ENCODE data around the gene OR2H1. TPM values are rescaled to one million over a fixed set of nuclear protein-coding genes. Genes with fewer than 3 reads are reported as not detected.

OR2H1 gene
- total and polyA plus RNA-seq, 2 donors (not counting 1 experiment from before 2014, with no cell fraction given) = not detected

DNA sequence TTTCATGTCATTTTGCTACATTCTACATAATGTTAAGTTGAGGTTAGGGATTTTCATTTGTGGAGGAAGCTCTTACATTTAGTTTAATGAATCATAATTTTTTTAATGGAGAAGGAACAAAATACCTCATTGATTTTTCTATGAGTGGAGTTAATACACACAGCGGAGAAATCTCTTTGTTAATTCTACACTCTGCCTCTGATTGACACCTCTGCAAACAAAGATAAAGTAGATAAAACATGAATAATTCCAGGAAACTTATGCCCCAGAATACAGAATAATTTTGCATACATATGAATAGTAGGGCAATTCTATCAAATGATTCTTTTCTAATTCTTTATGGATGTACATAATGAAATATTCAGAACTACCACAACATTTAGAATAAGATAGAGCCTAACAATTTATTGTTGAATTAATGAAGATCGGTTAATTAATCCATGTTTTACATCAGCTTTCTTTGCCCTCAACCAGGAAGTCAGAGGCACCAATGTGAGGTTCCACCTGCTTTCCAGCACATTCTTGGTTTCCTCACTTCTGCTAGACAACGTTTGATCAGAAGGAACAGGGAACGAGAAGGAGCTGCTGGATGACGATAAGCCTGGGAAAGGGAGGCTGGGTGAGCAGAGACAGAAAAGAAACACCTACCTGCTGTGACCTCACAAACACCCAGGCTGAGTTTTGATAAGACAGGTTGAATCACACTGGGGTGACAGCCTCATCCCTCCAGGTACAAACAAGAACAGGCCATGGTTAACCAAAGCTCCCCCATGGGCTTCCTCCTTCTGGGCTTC lies 4.3 kb downstream of the OR2H1 start:
- no CpG with 5 or more reads among the region's 5 CpGs for WGBS (ENCODE audit: insufficient coverage)
- H3K4me3 ChIP-seq (ENCODE audit: control extremely low read depth in 1 of 5, extremely low read depth in 1 of 5, insufficient read depth in 1 of 5, low read depth in 2 of 5, low read length in 4 of 5) = no peak overlapping the region

DNA sequence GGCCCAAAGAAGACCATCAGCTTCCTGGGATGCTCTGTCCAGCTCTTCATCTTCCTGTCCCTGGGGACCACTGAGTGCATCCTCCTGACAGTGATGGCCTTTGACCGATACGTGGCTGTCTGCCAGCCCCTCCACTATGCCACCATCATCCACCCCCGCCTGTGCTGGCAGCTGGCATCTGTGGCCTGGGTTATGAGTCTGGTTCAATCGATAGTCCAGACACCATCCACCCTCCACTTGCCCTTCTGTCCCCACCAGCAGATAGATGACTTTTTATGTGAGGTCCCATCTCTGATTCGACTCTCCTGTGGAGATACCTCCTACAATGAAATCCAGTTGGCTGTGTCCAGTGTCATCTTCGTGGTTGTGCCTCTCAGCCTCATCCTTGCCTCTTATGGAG lies 5.1 kb downstream of the OR2H1 start:
- no peak overlapping the region for H3K27ac Mint-ChIP-seq
- WGBS (ENCODE audit: insufficient coverage) = 89% methylated on average over 6 of the region's 6 CpGs
- H3K4me1 Mint-ChIP-seq = no peaks in the 10 kb centered on the region
- no peaks in the 10 kb centered on the region for H3K9me3 ChIP-seq (ENCODE audit: control extremely low read depth in 1 of 3, control insufficient read depth in 2 of 3, insufficient read depth in 1 of 3, low read length in 2 of 3)
- H3K27me3 ChIP-seq (replicated peaks in 1 of 4; ENCODE audit: control extremely low read depth in 1 of 4, control insufficient read depth in 3 of 4, insufficient read depth in 4 of 4, low read length in 3 of 4) = peaks cover 0 to 9% (median 3%) of the 10 kb centered on the region in 4 experiments
- H3K79me2 ChIP-seq (ENCODE audit: control insufficient read depth, insufficient read depth, low read length) = no peaks in the 10 kb centered on the region
- no peak overlapping the region for H3K4me3 ChIP-seq (ENCODE audit: control extremely low read depth in 1 of 5, extremely low read depth in 1 of 5, insufficient read depth in 1 of 5, low read depth in 2 of 5, low read length in 4 of 5)
- no peaks in the 10 kb centered on the region for H3K36me3 ChIP-seq (replicated peaks in 1 of 2; ENCODE audit: control extremely low read depth in 1 of 2, control insufficient read depth in 1 of 2, extremely low read depth in 1 of 2, insufficient read depth in 2 of 2, low read length in 1 of 2)
- no peak overlapping the region for H3K4me2 ChIP-seq (replicated peaks; ENCODE audit: low read depth, low read length, poor library complexity, severe bottlenecking)
- intact Hi-C loops (cut with micrococcal nuclease) = no loop called here
- TF ChIP-seq EZH2 (IDR thresholded peaks at IDR 0.05; ENCODE audit: borderline replicate concordance, insufficient read depth, low read depth, low read length, poor library complexity, severe bottlenecking) = no peak
- TF ChIP-seq, protein P1, sequence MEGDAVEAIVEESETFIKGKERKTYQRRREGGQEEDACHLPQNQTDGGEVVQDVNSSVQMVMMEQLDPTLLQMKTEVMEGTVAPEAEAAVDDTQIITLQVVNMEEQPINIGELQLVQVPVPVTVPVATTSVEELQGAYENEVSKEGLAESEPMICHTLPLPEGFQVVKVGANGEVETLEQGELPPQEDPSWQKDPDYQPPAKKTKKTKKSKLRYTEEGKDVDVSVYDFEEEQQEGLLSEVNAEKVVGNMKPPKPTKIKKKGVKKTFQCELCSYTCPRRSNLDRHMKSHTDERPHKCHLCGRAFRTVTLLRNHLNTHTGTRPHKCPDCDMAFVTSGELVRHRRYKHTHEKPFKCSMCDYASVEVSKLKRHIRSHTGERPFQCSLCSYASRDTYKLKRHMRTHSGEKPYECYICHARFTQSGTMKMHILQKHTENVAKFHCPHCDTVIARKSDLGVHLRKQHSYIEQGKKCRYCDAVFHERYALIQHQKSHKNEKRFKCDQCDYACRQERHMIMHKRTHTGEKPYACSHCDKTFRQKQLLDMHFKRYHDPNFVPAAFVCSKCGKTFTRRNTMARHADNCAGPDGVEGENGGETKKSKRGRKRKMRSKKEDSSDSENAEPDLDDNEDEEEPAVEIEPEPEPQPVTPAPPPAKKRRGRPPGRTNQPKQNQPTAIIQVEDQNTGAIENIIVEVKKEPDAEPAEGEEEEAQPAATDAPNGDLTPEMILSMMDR (IDR thresholded peaks at IDR 0.05) = no peak
- no peaks in the 10 kb centered on the region for H3K4me1 ChIP-seq (ENCODE audit: control insufficient read depth in 2 of 2, insufficient read depth in 2 of 2, low read length in 2 of 2)
- POLR2A ChIA-PET = no interaction called here
- no peak overlapping the region for H3K27ac ChIP-seq (ENCODE audit: low read length in 2 of 2)
- CTCF ChIA-PET = no interaction called here
- no peaks in the 10 kb centered on the region for H3K9me3 Mint-ChIP-seq (ENCODE audit: insufficient read depth)
- no peak overlapping the region for H3K9ac ChIP-seq (ENCODE audit: low read length)
- H3K27me3 Mint-ChIP-seq = peaks cover 21% of the 10 kb centered on the region
- no peaks in the 10 kb centered on the region for H4K20me1 ChIP-seq (ENCODE audit: control insufficient read depth, insufficient read depth, low read length, poor library complexity, severe bottlenecking)
- no peak for ATAC-seq (ENCODE audit: low read depth)
- H2AFZ ChIP-seq (ENCODE audit: insufficient read depth, low read depth, low read length, poor library complexity, severe bottlenecking) = no peak overlapping the region
- no peak for DNase-seq
- H3K4me3 Mint-ChIP-seq = no peak overlapping the region

More for the DNA sequence above, 4.3 kb downstream of the OR2H1 start:
- Histone ChIP-seq H3K9me3 (ENCODE audit: control extremely low read depth in 1 of 3, control insufficient read depth in 2 of 3, insufficient read depth in 1 of 3, low read length in 2 of 3) (no peaks in the 10 kb centered on the region), H3K27ac (ENCODE audit: low read length in 2 of 2) (no peak overlapping the region), H3K4me2 (replicated peaks; ENCODE audit: low read depth, low read length, poor library complexity, severe bottlenecking) (no peak overlapping the region), H3K36me3 (replicated peaks in 1 of 2; ENCODE audit: control extremely low read depth in 1 of 2, control insufficient read depth in 1 of 2, extremely low read depth in 1 of 2, insufficient read depth in 2 of 2, low read length in 1 of 2) (no peaks in the 10 kb centered on the region), H3K27me3 (replicated peaks in 1 of 4; ENCODE audit: control extremely low read depth in 1 of 4, control insufficient read depth in 3 of 4, insufficient read depth in 4 of 4, low read length in 3 of 4) (peaks cover 0 to 5% (median 1%) of the 10 kb centered on the region in 4 experiments), H3K79me2 (ENCODE audit: control insufficient read depth, insufficient read depth, low read length) (no peaks in the 10 kb centered on the region), H3K9ac (ENCODE audit: low read length) (no peak overlapping the region), H3K4me1 (ENCODE audit: control insufficient read depth in 2 of 2, insufficient read depth in 2 of 2, low read length in 2 of 2) (no peaks in the 10 kb centered on the region), H2AFZ (ENCODE audit: insufficient read depth, low read depth, low read length, poor library complexity, severe bottlenecking) (no peak overlapping the region), H4K20me1 (ENCODE audit: control insufficient read depth, insufficient read depth, low read length, poor library complexity, severe bottlenecking) (no peaks in the 10 kb centered on the region)
- no peak overlapping the region for H3K27ac Mint-ChIP-seq
- CTCF ChIA-PET = no interaction called here
- no peak for ATAC-seq (ENCODE audit: low read depth)
- TF ChIP-seq, protein P1 (IDR thresholded peaks at IDR 0.05) = no peak
- no peak for TF ChIP-seq EZH2 (IDR thresholded peaks at IDR 0.05; ENCODE audit: borderline replicate concordance, insufficient read depth, low read depth, low read length, poor library complexity, severe bottlenecking)
- POLR2A ChIA-PET = no interaction called here
- H3K27me3 Mint-ChIP-seq = peaks cover 21% of the 10 kb centered on the region
- no peak overlapping the region for H3K4me3 Mint-ChIP-seq
- no peaks in the 10 kb centered on the region for H3K9me3 Mint-ChIP-seq (ENCODE audit: insufficient read depth)
- DNase-seq = no peak
- no peaks in the 10 kb centered on the region for H3K4me1 Mint-ChIP-seq
- intact Hi-C loops (cut with micrococcal nuclease) = no loop called here

Measured in B cell (primary cell).